T-helper 1 cell treated with Interleukin-12 subunit alpha and Interleukin-12 subunit beta and Interleukin-4 antibody, amounts not matched to agents 30 μg/mL and 1 μg/mL, for 36 hours (primary cell): Measurements from ENCODE around the gene DPEP2NB.

Experiments
- H3K27ac Mint-ChIP-seq: one replicate; pipeline ENCODE4 v1.8.0; 2021; ENCODE audit warnings: mild to moderate bottlenecking, mixed read lengths
- H3K27me3 Mint-ChIP-seq: one replicate; pipeline ENCODE4 v1.8.0; 2021; ENCODE audit warnings: low read depth, mixed read lengths
- H3K36me3 Mint-ChIP-seq: one replicate; pipeline ENCODE4 v1.8.0; 2021; ENCODE audit warnings: low read depth, mixed read lengths
- H3K4me1 Mint-ChIP-seq: one replicate; pipeline ENCODE4 v1.8.0; 2021; ENCODE audit warnings: low read depth, mixed read lengths
- H3K4me3 Mint-ChIP-seq: one replicate; pipeline ENCODE4 v1.8.0; 2021; ENCODE audit warnings: mild to moderate bottlenecking, moderate library complexity, mixed read lengths
- H3K9me3 Mint-ChIP-seq: one replicate; pipeline ENCODE4 v1.8.0; 2021; ENCODE audit warnings: mixed read lengths

Gene DPEP2NB

GRCh38 chr16:68015681-68016080 is at the start of gene DPEP2NB:
Gene DPEP2NB, minus strand, starts transcription at chr16:68015911. Its CDS starts 141 bp downstream, at chr16:68015770.
- Mint-ChIP-seq H3K9me3 (no peaks in the 10 kb centered on the region), H3K4me3 (no peak within 1 kb of the TSS), H3K4me1 (peaks cover 7% of the 10 kb centered on the region), H3K36me3 (no peaks in the 10 kb centered on the region), H3K27me3 (no peaks in the 10 kb centered on the region), H3K27ac (no peak within 1 kb of the TSS)

- no peaks in the 10 kb centered on the region for H3K9me3 Mint-ChIP-seq
- peaks cover 38% of the 10 kb centered on the region for H3K36me3 Mint-ChIP-seq
Measured at GRCh38 chr16:68064791-68065365, 49.2 kb upstream of the DPEP2NB start.

GRCh38 chr16:68062910-68063393 is 47.2 kb upstream of the DPEP2NB start:
- Mint-ChIP-seq H3K27me3 (no peaks in the 10 kb centered on the region), H3K4me1 (peaks cover 61% of the 10 kb centered on the region), H3K27ac (peak overlapping the region; percentile 93), H3K36me3 (peaks cover 37% of the 10 kb centered on the region), H3K4me3 (peak overlapping the region; percentile 61), H3K9me3 (no peaks in the 10 kb centered on the region)

More at GRCh38 chr16:68064791-68065365, 49.2 kb upstream of the DPEP2NB start:
- peak overlapping the region; percentile 77 for H3K27ac Mint-ChIP-seq
- H3K4me1 Mint-ChIP-seq, result peaks cover 65% of the 10 kb centered on the region
- H3K27me3 Mint-ChIP-seq, result no peaks in the 10 kb centered on the region
- H3K4me3 Mint-ChIP-seq, result peak overlapping the region; percentile 7

GRCh38 chr16:68061396-68061795 is 45.7 kb upstream of the DPEP2NB start:
- Mint-ChIP-seq H3K27ac (peak overlapping the region; percentile 81), H3K36me3 (peaks cover 40% of the 10 kb centered on the region), H3K4me3 (no peak overlapping the region), H3K27me3 (no peaks in the 10 kb centered on the region), H3K4me1 (peaks cover 58% of the 10 kb centered on the region), H3K9me3 (no peaks in the 10 kb centered on the region)

GRCh38 chr16:68059804-68060203 is 44.1 kb upstream of the DPEP2NB start:
- Mint-ChIP-seq H3K4me3 (peak overlapping the region; percentile 11), H3K27ac (peak overlapping the region; percentile 57), H3K36me3 (peaks cover 45% of the 10 kb centered on the region), H3K9me3 (no peaks in the 10 kb centered on the region), H3K4me1 (peaks cover 45% of the 10 kb centered on the region), H3K27me3 (no peaks in the 10 kb centered on the region)

GRCh38 chr16:68055395-68055794 is 39.7 kb upstream of the DPEP2NB start:
- peaks cover 38% of the 10 kb centered on the region for H3K36me3 Mint-ChIP-seq
- no peaks in the 10 kb centered on the region for H3K9me3 Mint-ChIP-seq
- H3K4me3 Mint-ChIP-seq, result no peak overlapping the region
- no peak overlapping the region for H3K27ac Mint-ChIP-seq
- H3K4me1 Mint-ChIP-seq, result peaks cover 13% of the 10 kb centered on the region
- no peaks in the 10 kb centered on the region for H3K27me3 Mint-ChIP-seq

- peaks cover 26% of the 10 kb centered on the region for H3K36me3 Mint-ChIP-seq
- no peak overlapping the region for H3K4me3 Mint-ChIP-seq
- no peaks in the 10 kb centered on the region for H3K9me3 Mint-ChIP-seq
- H3K4me1 Mint-ChIP-seq, result no peaks in the 10 kb centered on the region
- no peaks in the 10 kb centered on the region for H3K27me3 Mint-ChIP-seq
- H3K27ac Mint-ChIP-seq, result no peak overlapping the region
Measured at GRCh38 chr16:68049449-68049848, 33.7 kb upstream of the DPEP2NB start.

- Mint-ChIP-seq H3K36me3 (peaks cover 23% of the 10 kb centered on the region), H3K27me3 (no peaks in the 10 kb centered on the region), H3K4me1 (no peaks in the 10 kb centered on the region), H3K4me3 (no peak overlapping the region), H3K27ac (no peak overlapping the region), H3K9me3 (no peaks in the 10 kb centered on the region)
Measured at GRCh38 chr16:68047987-68048386, 32.3 kb upstream of the DPEP2NB start.

GRCh38 chr16:68046106-68046505 is 30.4 kb upstream of the DPEP2NB start:
- H3K27me3 Mint-ChIP-seq, result no peaks in the 10 kb centered on the region
- no peak overlapping the region for H3K4me3 Mint-ChIP-seq
- no peaks in the 10 kb centered on the region for H3K9me3 Mint-ChIP-seq
- no peaks in the 10 kb centered on the region for H3K4me1 Mint-ChIP-seq
- H3K36me3 Mint-ChIP-seq, result peaks cover 26% of the 10 kb centered on the region
- H3K27ac Mint-ChIP-seq, result no peak overlapping the region

GRCh38 chr16:68041783-68042182 is 26.1 kb upstream of the DPEP2NB start:
- Mint-ChIP-seq H3K4me1 (peaks cover 20% of the 10 kb centered on the region), H3K27me3 (no peaks in the 10 kb centered on the region), H3K27ac (no peak overlapping the region), H3K36me3 (peaks cover 25% of the 10 kb centered on the region), H3K4me3 (no peak overlapping the region), H3K9me3 (no peaks in the 10 kb centered on the region)

GRCh38 chr16:68040506-68041288 is 25.0 kb upstream of the DPEP2NB start:
- H3K9me3 Mint-ChIP-seq, result no peaks in the 10 kb centered on the region
- peaks cover 22% of the 10 kb centered on the region for H3K4me1 Mint-ChIP-seq
- H3K27ac Mint-ChIP-seq, result peak overlapping the region; percentile 81
- no peak overlapping the region for H3K4me3 Mint-ChIP-seq
- no peaks in the 10 kb centered on the region for H3K27me3 Mint-ChIP-seq
- peaks cover 26% of the 10 kb centered on the region for H3K36me3 Mint-ChIP-seq

- Mint-ChIP-seq H3K9me3 (no peaks in the 10 kb centered on the region), H3K4me3 (no peak overlapping the region)
Measured at GRCh38 chr16:68037841-68038597, 22.3 kb upstream of the DPEP2NB start.

GRCh38 chr16:68035227-68035626 is 19.5 kb upstream of the DPEP2NB start:
- H3K36me3 Mint-ChIP-seq, result peaks cover 24% of the 10 kb centered on the region
- H3K9me3 Mint-ChIP-seq, result no peaks in the 10 kb centered on the region
- peaks cover 32% of the 10 kb centered on the region for H3K4me1 Mint-ChIP-seq
- no peaks in the 10 kb centered on the region for H3K27me3 Mint-ChIP-seq
- H3K27ac Mint-ChIP-seq, result no peak overlapping the region
- H3K4me3 Mint-ChIP-seq, result no peak overlapping the region

More at GRCh38 chr16:68037841-68038597, 22.3 kb upstream of the DPEP2NB start:
- peaks cover 27% of the 10 kb centered on the region for H3K4me1 Mint-ChIP-seq
- H3K27ac Mint-ChIP-seq, result peak overlapping the region; percentile 55
- H3K36me3 Mint-ChIP-seq, result peaks cover 25% of the 10 kb centered on the region
- H3K27me3 Mint-ChIP-seq, result no peaks in the 10 kb centered on the region

- no peaks in the 10 kb centered on the region for H3K9me3 Mint-ChIP-seq
- no peak overlapping the region for H3K27ac Mint-ChIP-seq
- no peak overlapping the region for H3K4me3 Mint-ChIP-seq
- H3K36me3 Mint-ChIP-seq, result peaks cover 18% of the 10 kb centered on the region
- H3K27me3 Mint-ChIP-seq, result no peaks in the 10 kb centered on the region
- peaks cover 27% of the 10 kb centered on the region for H3K4me1 Mint-ChIP-seq
Measured at GRCh38 chr16:68033101-68033500, 17.4 kb upstream of the DPEP2NB start.
